ENCODE results near the gene C15orf39.
"Not testable (repeated sequence)": the region's sequence is repeated elsewhere in the genome, so short reads cannot be mapped to it uniquely, and the experiment has no call there.

The C15orf39 gene

GRCh38 chr15:75212200-75212858, 10.6 kb downstream of the C15orf39 start:
- no peak for DNase-seq (ENCODE audit: low spot score)

DNA sequence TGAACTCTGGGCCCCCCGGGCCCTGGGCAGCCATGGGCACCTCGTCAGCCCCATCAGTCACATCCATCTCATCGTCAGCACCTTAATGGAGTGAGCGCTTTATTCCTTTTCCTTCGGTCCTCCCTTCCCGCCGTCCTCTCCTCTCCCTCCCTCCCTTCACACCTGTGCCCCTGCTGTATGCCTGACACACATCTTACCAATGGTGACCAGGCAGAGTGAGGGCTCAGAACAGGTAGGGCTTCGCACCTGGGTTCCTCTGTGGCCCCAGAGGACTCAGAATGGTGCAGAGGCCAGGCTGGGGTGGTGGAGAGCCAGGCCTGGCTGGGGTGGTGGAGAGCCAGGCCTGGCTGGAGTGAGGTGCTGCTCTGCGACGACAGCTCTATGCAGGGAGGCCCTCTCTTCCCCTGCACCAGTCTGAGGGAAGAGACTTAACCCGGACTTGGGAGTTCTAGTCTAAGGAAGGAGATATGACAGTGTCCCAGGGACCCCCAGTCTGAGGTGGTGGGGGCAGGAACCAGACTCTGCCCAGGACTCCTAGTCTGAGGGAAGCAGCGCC, 11.6 kb downstream of the C15orf39 start:
- no peak for DNase-seq (ENCODE audit: low spot score)

DNA sequence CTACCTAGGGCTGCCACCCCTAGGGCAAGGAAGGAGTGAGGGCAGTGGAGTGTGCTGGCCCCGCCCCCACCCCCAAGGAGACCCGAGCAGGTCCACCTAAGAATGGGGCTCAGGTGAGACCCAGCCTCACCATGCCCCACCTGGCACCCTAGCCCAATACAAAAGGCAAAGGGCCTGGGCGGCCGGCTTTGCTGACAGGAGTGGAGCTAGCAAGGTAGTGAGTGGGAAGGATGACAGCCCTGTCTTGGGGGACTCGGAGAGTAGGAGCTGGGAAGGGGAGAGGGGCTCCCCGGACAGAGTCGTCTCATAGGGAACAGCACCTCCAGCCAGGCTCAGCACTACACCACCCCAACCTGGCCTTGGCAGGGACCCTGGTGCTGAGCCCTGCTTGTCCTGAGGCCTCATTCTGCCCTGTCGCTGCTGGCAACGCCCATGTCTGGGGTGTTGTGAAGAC, 12.1 kb downstream of the C15orf39 start:
- no peak for DNase-seq (ENCODE audit: low spot score)

GRCh38 chr15:75214293-75215096, 12.8 kb downstream of the C15orf39 start:
- DNase-seq (ENCODE audit: low spot score) = no peak

DNA sequence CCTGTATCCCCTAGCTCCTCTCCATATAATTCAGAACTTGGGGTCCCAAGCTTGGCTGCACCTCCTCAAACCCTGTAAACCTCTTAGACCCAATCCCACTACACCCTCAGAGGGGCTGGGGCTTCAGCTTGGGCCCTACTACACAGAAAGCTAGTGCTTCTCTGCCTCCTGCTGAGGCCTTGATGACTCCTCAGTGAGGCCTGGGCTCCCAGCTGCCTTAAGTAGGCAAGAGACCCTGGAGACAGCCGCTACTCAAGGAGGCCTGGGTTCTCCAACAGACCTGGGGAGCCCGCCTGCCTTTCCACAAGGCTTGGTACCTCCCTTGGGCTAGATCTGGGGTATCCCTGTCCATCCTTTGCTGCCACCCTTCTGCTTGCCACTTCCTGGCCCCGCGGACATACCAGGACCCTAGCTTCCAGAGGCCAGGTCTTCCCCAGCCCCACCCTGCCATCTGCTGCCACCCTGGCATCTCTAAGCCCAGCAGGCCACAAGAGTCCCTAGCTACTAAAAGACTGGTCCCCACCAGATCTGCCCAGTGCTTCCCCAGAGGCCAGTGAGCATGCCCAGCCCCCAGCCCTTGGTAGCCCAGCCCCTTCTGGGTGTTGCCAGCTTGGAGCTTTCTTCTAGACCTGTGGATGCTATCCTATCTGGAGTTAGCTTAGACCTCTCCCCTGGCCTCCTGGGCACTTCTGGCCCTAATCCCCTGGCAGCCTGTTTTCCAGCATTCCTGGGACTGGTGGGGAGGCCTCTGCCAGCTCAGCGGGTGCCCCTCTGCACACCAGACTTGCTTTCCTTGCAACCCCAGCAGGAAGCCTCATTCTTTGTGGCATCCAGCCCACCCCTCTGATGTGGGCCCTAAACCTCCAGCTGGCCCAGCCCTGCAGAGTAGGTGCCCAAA, 13.7 kb downstream of the C15orf39 start:
- no peak for DNase-seq (ENCODE audit: low spot score)

DNA sequence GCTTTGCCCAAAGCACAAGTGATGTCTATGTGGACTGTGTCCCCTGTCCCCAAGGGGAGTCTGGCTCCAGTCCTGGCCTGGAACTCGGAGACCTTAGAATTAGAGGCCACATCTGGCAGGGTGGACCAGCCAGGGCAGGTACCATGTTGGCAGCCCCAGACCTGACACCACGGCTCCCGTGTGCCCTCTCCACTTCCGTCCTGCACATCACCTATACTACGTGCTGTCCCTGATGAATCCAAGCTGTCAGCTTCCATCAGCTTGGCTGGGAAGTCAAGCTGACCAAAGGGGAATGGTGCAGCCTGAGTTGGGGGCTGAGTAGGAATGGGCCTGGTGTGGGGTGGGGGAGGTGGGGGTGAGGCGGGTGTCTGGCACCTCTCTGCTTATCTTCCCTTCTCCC, 15.3 kb downstream of the C15orf39 start:
- no peak for DNase-seq (ENCODE audit: low spot score)

DNA sequence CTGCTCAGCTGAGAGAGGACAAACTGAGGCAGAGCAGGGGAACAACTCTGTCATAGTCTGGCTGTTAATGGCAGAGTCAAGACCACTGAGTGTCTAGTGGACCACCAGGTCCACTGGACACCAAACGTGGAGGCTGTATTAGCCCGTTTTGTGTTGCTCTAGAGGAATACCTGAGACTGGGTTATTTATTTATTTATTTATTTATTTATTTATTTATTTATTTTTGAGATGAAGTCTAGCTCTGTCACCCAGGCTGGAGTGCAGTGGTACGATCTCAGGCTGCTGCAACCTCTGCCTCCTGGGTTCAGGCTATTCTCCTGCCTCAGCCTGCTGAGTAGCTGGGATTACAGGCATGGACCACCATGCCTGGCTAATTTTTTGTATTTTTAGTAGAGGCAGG, 15.9 kb downstream of the C15orf39 start:
- not testable (repeated sequence) for DNase-seq (ENCODE audit: low spot score)

DNA sequence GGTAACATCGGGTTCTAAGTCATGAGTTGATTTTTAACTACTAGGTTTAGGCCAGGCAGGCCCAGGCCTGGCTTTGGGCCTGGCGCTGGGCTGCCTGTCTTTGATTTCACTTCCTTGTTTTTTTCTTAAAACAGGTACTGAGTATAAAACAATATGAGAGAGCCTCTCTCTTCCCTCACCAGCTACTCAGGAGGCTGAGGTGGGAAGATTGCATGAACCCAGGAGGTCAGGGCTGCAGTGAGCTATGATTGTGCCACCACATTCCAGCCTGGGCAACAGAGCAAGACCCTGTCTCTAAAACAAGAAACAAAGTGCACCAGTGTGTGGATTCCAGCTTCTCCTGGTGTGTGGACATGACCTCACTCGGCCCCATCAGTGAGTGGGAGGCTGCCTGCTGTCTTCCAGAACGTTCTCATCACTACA, 17.8 kb downstream of the C15orf39 start:
- DNase-seq (ENCODE audit: low spot score) = not testable (repeated sequence)

- DNase-seq (ENCODE audit: low spot score) = no peak
Observed at GRCh38 chr15:75223688-75224087, 22.0 kb downstream of the C15orf39 start.

DNA sequence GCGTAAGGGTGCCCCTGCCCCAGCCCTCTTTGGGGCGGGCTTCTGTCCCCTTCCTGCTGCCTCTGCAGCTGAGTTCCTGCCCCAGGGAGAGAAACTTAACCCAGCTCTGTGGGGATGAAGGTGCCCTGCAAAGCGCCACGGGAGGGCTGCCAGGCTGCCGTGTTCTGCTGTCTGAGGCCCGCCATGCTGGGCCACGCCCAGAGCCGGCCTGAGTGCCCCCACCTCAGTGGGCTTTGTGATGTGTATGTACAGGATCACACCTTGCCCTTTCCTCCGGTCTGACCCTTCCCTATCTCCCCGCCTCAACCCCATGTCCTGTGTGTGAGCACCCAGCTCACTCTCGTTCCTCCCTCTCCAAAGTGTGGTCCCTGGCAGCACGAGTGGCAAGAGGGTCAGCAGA, 22.6 kb downstream of the C15orf39 start:
- no peak for DNase-seq (ENCODE audit: low spot score)

DNA sequence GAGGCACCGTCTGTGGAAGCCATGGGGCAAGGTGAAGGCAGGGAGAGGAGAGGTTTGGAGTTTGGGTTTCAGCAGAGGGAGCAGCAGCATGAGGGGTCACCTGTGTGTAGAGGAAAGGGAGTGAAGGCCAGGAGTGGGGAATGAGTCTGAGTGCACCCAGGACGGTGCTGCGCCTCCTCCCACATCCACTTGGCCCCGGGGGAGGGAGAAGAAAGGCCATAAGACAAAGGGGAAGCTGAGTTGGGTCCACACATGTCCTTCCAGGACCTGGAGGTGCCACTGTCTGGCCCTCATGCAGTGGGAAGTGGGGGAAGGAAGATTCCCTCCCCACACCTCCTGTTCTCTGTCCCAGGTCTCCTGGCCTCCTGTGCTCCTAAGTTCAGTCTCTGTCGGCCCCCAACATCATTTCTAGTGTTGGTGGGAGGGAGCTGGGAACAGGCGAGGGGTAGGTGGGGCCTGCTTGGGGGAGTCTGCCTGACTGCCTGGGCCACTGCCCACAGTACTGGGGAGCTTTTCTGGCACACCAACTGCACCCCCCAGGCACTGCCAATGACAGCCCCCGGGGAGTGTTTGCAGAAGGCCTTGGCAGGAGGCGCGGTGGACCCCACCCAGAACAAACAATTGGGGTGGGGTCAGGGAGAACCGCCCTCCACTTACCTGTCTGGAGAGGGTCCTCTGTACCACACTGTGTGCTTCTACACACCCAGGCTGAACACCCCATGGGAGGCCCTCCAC, 23.6 kb downstream of the C15orf39 start:
- not testable (repeated sequence) for DNase-seq (ENCODE audit: low spot score)

GRCh38 chr15:75225951-75226732, 24.5 kb downstream of the C15orf39 start:
- DNase-seq (ENCODE audit: low spot score) = no peak

- not testable (repeated sequence) for DNase-seq (ENCODE audit: low spot score)
Observed at GRCh38 chr15:75227112-75227511, 25.4 kb downstream of the C15orf39 start.

DNA sequence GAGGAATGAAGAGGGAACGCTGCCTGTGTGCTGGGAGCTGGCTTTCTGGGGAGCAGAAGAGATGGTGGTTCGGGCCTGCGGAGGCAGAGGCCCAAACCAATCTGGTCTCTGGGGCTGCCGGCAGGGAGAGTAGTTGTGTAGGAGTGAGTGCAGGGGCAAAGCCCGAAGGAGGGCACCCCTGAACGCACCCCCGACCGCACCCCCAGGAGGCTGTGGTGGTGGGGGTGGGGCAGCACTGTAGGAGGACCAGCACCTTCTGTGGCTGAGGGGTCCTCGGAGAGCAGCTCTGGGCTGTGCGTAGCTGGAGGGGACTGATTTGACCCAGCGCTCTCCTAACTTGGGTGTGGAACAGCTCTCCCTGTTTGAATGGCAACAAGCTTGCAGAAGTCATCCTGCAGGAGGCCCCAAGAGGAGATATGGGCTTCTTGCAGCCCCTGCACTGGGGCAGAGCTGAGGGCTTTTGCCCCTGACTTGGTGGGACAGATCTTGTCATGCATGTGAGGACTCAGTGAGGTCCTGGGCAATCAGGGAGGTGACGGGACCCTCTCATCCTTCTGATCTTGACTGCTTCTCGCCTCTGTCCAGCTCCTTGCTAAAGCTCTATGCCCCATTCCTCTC, 26.1 kb downstream of the C15orf39 start:
- no peak for DNase-seq (ENCODE audit: low spot score)

GRCh38 chr15:75228787-75229186, 27.1 kb downstream of the C15orf39 start:
- no peak for DNase-seq (ENCODE audit: low spot score)

- no peak for DNase-seq (ENCODE audit: low spot score)
Observed at GRCh38 chr15:75229191-75230015, 27.7 kb downstream of the C15orf39 start.

- no peak for DNase-seq (ENCODE audit: low spot score)
Observed at GRCh38 chr15:75230016-75230343, 28.3 kb downstream of the C15orf39 start.

GRCh38 chr15:75230551-75231371, 29.1 kb downstream of the C15orf39 start:
- DNase-seq (ENCODE audit: low spot score) = no peak

All from LoVo (cell line).